ENCODE data around the gene PCSK5. TPM values are rescaled to one million over a fixed set of nuclear protein-coding genes. Genes with fewer than 3 reads are reported as not detected.

PCSK5 gene
- total RNA-seq, 1 experiment from 2014 or later: 7.5 TPM

DNA sequence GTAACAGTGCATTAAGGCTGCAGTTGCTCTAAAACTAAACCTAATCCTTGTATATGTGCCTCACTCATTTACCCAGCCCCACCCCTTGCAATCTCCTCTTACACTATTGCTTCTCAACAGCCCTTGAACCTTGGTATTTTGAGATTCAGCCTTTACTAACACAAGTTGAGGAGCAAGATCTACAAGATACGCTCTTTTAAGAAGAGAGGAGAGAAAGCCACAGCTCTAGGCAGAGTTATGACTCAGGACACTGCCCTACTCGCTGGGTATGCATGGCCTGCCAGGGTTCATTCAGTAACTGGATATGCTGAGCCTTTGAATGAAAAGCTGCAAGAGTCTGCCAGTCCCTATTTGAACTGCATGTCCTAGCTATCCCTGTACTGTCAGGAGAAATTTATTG lies 219.5 kb downstream of the PCSK5 start:
- Mint-ChIP-seq H3K27me3 (ENCODE audit: low read depth) (no peaks in the 10 kb centered on the region), H3K4me1 (peaks cover 0 to 2% of the 10 kb centered on the region in 2 experiments; a peak in 1 of 4 replicates), H3K36me3 (ENCODE audit: insufficient read depth in 1 of 3, low read depth in 3 of 3) (peaks cover 0 to 3% (median 0%) of the 10 kb centered on the region in 3 experiments; a peak in 1 of 7 replicates), H3K4me3 (no peak overlapping the region), H3K9me3 (no peaks in the 10 kb centered on the region), H3K27ac (peak overlapping the region in 2 of 3 experiments; percentile 45 to 77; a peak in 3 of 7 replicates)
- no CpG with 5 or more reads among the region's 2 CpGs for WGBS (ENCODE audit: extremely low coverage, insufficient read length, low lambda C conversion rate)
- H2BK120ac ChIP-seq (ENCODE audit: low read depth, low read length, poor library complexity, severe bottlenecking): no peak overlapping the region
- H3T11ph ChIP-seq (ENCODE audit: low read length): no peak overlapping the region
- H3K23me2 ChIP-seq (ENCODE audit: insufficient read length, low read depth, low read length, poor library complexity, severe bottlenecking): no peaks in the 10 kb centered on the region
- H3K4me1 ChIP-seq (ENCODE audit: insufficient read depth, low read length): no peaks in the 10 kb centered on the region
- no peak overlapping the region for H2AK5ac ChIP-seq (ENCODE audit: insufficient read length, low read length)
- H2BK15ac ChIP-seq (ENCODE audit: low read depth, low read length): no peak overlapping the region
- H3K79me1 ChIP-seq (ENCODE audit: insufficient read depth, low read depth, low read length, poor library complexity, severe bottlenecking): no peaks in the 10 kb centered on the region
- no peak overlapping the region for H3K9ac ChIP-seq (ENCODE audit: extremely low read depth, insufficient read length, low read length)
- TF ChIP-seq, protein P1, sequence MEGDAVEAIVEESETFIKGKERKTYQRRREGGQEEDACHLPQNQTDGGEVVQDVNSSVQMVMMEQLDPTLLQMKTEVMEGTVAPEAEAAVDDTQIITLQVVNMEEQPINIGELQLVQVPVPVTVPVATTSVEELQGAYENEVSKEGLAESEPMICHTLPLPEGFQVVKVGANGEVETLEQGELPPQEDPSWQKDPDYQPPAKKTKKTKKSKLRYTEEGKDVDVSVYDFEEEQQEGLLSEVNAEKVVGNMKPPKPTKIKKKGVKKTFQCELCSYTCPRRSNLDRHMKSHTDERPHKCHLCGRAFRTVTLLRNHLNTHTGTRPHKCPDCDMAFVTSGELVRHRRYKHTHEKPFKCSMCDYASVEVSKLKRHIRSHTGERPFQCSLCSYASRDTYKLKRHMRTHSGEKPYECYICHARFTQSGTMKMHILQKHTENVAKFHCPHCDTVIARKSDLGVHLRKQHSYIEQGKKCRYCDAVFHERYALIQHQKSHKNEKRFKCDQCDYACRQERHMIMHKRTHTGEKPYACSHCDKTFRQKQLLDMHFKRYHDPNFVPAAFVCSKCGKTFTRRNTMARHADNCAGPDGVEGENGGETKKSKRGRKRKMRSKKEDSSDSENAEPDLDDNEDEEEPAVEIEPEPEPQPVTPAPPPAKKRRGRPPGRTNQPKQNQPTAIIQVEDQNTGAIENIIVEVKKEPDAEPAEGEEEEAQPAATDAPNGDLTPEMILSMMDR (conservative IDR thresholded peaks at IDR 0.05): no peak
- no peak overlapping the region for H4K5ac ChIP-seq (ENCODE audit: insufficient read length, low read depth, low read length)
- H2BK5ac ChIP-seq (ENCODE audit: insufficient read length, low read length): no peak overlapping the region
- H2AFZ ChIP-seq (ENCODE audit: low read length): no peak overlapping the region
- H3K27me3 ChIP-seq (ENCODE audit: insufficient read depth, low read length): no peaks in the 10 kb centered on the region
- H3K27ac ChIP-seq (ENCODE audit: insufficient read length, low read depth, low read length): no peak overlapping the region
- DNase-seq: no peak
- no peak overlapping the region for H3K4me2 ChIP-seq (ENCODE audit: insufficient read depth, insufficient read length, low read length)
- H4K8ac ChIP-seq (replicated peaks; ENCODE audit: insufficient read length, low read depth, low read length): no peak overlapping the region
- H4K91ac ChIP-seq (ENCODE audit: insufficient read length, low read depth, low read length): no peak overlapping the region
- H3K4ac ChIP-seq (ENCODE audit: low read depth, low read length): no peak overlapping the region
- H3K23ac ChIP-seq (ENCODE audit: insufficient read length, low read depth, low read length): no peak overlapping the region
- H4K20me1 ChIP-seq (ENCODE audit: control insufficient read depth, insufficient read depth, insufficient read length): no peaks in the 10 kb centered on the region
- no peak overlapping the region for H3K56ac ChIP-seq (ENCODE audit: insufficient read length, low read depth, low read length)
- no peak overlapping the region for H3K14ac ChIP-seq (ENCODE audit: insufficient read depth, low read length)
- no peaks in the 10 kb centered on the region for H3K9me3 ChIP-seq (ENCODE audit: control insufficient read depth, low read depth, low read length)
- no peak overlapping the region for H2BK12ac ChIP-seq (ENCODE audit: insufficient read length, low read depth, low read length)
- H3K79me2 ChIP-seq (ENCODE audit: insufficient read depth, low read length): no peaks in the 10 kb centered on the region
- H2BK20ac ChIP-seq (ENCODE audit: low read depth, low read length, poor library complexity, severe bottlenecking): no peak overlapping the region
- H3K18ac ChIP-seq (ENCODE audit: insufficient read length, low read depth, low read length): no peak overlapping the region

Data from H9 (cell line).